A673 (cell line): ENCODE data around the gene NAXE.

Experiments
- EZH2 ChIP-seq: fragments of 200-600 bp; sonication (generic); IDR thresholded peaks from 2 replicates; pipeline ENCODE4 v1.6.1; 2017; ENCODE audit warnings: borderline replicate concordance, low read depth, mild to moderate bottlenecking, mixed read lengths, antibody characterized with exemption, low read length; ENCODE audit not compliant: poor library complexity, severe bottlenecking
- TF ChIP-seq, protein P1 (sequence below): fragments of 300-800, 200-600 bp; sonication (generic); conservative IDR thresholded peaks from 2 replicates; pipeline ENCODE4 v1.5.1; 2017; ENCODE audit warnings: low read depth, mild to moderate bottlenecking, antibody characterized with exemption, low read length, moderate library complexity, mixed read lengths

DNA sequence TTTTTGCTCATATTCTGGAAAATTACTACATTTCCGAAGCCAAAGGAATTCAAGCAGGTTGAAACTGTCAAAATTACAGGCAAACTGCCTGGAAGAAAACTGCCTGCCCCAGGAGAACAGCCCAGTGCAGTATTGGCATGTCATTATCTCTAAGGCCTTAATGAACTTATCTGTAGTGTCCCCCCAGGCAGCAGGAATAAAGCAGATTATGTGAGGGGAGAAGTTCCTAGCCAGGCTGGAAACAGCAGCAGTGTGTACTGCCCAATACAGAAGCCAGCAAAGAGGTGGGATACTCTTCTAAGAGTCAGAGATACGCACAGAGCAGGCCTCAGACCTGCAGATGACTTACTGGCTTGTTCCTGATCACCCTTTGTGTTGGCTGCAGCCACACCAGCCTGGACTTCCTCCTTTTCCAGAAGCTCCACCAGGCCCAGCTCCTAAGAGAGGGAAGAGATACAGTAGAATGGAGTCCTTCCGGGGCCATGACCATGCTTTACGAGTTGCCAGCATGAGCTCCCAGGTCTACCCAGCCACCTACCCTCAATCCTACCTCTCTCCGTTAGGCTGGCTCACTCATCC lies 30.9 kb upstream of the NAXE start:
- TF ChIP-seq, protein P1, sequence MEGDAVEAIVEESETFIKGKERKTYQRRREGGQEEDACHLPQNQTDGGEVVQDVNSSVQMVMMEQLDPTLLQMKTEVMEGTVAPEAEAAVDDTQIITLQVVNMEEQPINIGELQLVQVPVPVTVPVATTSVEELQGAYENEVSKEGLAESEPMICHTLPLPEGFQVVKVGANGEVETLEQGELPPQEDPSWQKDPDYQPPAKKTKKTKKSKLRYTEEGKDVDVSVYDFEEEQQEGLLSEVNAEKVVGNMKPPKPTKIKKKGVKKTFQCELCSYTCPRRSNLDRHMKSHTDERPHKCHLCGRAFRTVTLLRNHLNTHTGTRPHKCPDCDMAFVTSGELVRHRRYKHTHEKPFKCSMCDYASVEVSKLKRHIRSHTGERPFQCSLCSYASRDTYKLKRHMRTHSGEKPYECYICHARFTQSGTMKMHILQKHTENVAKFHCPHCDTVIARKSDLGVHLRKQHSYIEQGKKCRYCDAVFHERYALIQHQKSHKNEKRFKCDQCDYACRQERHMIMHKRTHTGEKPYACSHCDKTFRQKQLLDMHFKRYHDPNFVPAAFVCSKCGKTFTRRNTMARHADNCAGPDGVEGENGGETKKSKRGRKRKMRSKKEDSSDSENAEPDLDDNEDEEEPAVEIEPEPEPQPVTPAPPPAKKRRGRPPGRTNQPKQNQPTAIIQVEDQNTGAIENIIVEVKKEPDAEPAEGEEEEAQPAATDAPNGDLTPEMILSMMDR: no peak
- TF ChIP-seq EZH2: no peak
